GM12878 (cell line): ENCODE results near the gene ZDHHC3. TPM values are rescaled to one million over a fixed set of nuclear protein-coding genes. Genes with fewer than 3 reads are reported as not detected.

Experiments
- ATAC-seq: fragments of 200-7000 bp; cut with Tn5 transposase; 3 replicates; pipeline ENCODE4 v1.9.1; 2020; ENCODE audit warnings: mild to moderate bottlenecking, moderate library complexity
- BruUV-seq: library from RNA; stranded (reverse); fragments of 400-500 nt; replicated peaks from 2 replicates; lab custom pipeline; 2021; lab: Mats Ljungman, UMichigan
- CTCF ChIA-PET: fragments of 300-600 bp; sonication (Branson Sonifier 250); formaldehyde crosslinking; extraction: SDS; loops from one replicate; lab custom pipeline; 2021; ENCODE audit warnings: inconsistent platforms; lab: Yijun Ruan, JAX
- POLR2A ChIA-PET: fragments of 350-600 bp; formaldehyde crosslinking; extraction: SDS; loops from one replicate; lab custom pipeline; 2021; ENCODE audit warnings: inconsistent platforms; lab: Charles Lee
- RAD21 ChIA-PET: fragments of 300-600 bp; sonication (Branson Sonifier 250); formaldehyde crosslinking; loops from one replicate; lab custom pipeline; 2023; ENCODE audit warnings: antibody characterized with exemption; ENCODE audit not compliant: unreplicated experiment; lab: Charles Lee
- SMC1A ChIA-PET: fragments of 300-600 bp; sonication (Branson Sonifier 250); formaldehyde crosslinking; loops from one replicate; lab custom pipeline; 2023; ENCODE audit not compliant: unreplicated experiment, uncharacterized antibody; lab: Charles Lee
- DNase-seq: peaks from one replicate; pipeline ENCODE4 v3.0.0-alpha.2; 2011; ENCODE audit warnings: low read depth, low spot score
- FAIRE-seq: peaks from 3 replicates; lab custom pipeline; 2011; peaks lifted over from hg19 to GRCh38; lab: Jason Lieb, UNC
- H2AFZ ChIP-seq: 2 replicates; pipeline ENCODE4 v1.6.0; 2011; ENCODE audit warnings: low read depth, low read length, control low read depth; ENCODE audit not compliant: control insufficient read depth
- H3K27ac ChIP-seq: 2 replicates; pipeline ENCODE4 v1.5.1; 2011; ENCODE audit warnings: control low read depth; ENCODE audit not compliant: control insufficient read depth, insufficient read depth
- H3K27me3 ChIP-seq, 2 experiments: replicated peaks in 1 of 2; 2 replicates each; pipeline versions ENCODE4 v1.6.0 to v1.6.1; 2011; ENCODE audit warnings: low read length in 1 of 2; ENCODE audit not compliant: control insufficient read depth in 2 of 2, insufficient read depth in 2 of 2
- H3K36me3 ChIP-seq, 2 experiments: 2 replicates each; pipeline ENCODE4 v1.5.1; 2011; ENCODE audit warnings: low read length in 1 of 2; ENCODE audit not compliant: control insufficient read depth in 2 of 2, insufficient read depth in 2 of 2
- H3K4me1 ChIP-seq: 2 replicates; pipeline ENCODE4 v1.6.1; 2011; ENCODE audit warnings: mild to moderate bottlenecking, low read length, moderate library complexity, mixed read lengths; ENCODE audit not compliant: control insufficient read depth, insufficient read depth
- H3K4me2 ChIP-seq: 2 replicates; pipeline ENCODE4 v1.6.0; 2011; ENCODE audit warnings: control low read depth; ENCODE audit not compliant: control insufficient read depth, insufficient read depth
- H3K4me3 ChIP-seq: fragments of 200-600 bp; sonication (generic); 2 replicates; pipeline ENCODE4 v1.5.1; 2016
- H3K79me2 ChIP-seq: 2 replicates; pipeline ENCODE4 v1.6.0; 2011; ENCODE audit warnings: low read length; ENCODE audit not compliant: control insufficient read depth, insufficient read depth
- H3K9ac ChIP-seq: 2 replicates; pipeline ENCODE4 v1.8.0; 2011; ENCODE audit warnings: low read length, control low read depth, mixed read lengths; ENCODE audit not compliant: control insufficient read depth, insufficient read depth
- H3K9me3 ChIP-seq: replicated peaks from 3 replicates; pipeline ENCODE4 v1.5.1; 2011; ENCODE audit warnings: mild to moderate bottlenecking, low read length; ENCODE audit not compliant: control insufficient read depth, insufficient read depth
- H4K20me1 ChIP-seq: 2 replicates; pipeline ENCODE4 v1.6.0; 2011; ENCODE audit not compliant: control insufficient read depth, insufficient read depth
- ATF7 ChIP-seq: fragments of 450-650 bp; IDR thresholded peaks from 2 replicates; pipeline ENCODE4 v1.6.1; 2016; ENCODE audit warnings: low read depth, mild to moderate bottlenecking
- CHD4 ChIP-seq: fragments of 200-600 bp; sonication (generic); IDR thresholded peaks from 2 replicates; pipeline ENCODE4 v1.6.1; 2016; ENCODE audit warnings: mild to moderate bottlenecking
- DPF2 ChIP-seq: fragments of 450-650 bp; IDR thresholded peaks from 2 replicates; pipeline ENCODE4 v1.6.1; 2017; ENCODE audit warnings: mild to moderate bottlenecking
- EP300 ChIP-seq, 2 experiments: fragments of 150-350 bp in 1 of 2; IDR thresholded peaks; 2 replicates each; pipeline ENCODE4 v1.6.1; 2011 to 2012; ENCODE audit warnings: low read depth in 2 of 2, low read length in 2 of 2, borderline replicate concordance in 1 of 2, improper control_type of control experiment in 1 of 2, inconsistent platforms in 1 of 2; ENCODE audit not compliant: control insufficient read depth in 1 of 2
- ETV6 ChIP-seq, 2 experiments: fragments of 450-650 bp in 1 of 2; IDR thresholded peaks in 1 of 2; conservative IDR thresholded peaks in 1 of 2; 2 replicates each; pipeline ENCODE4 v1.6.1; 2014; ENCODE audit warnings: antibody characterized with exemption in 1 of 2, borderline replicate concordance in 1 of 2, low read depth in 1 of 2, mild to moderate bottlenecking in 1 of 2, moderate library complexity in 1 of 2
- EZH2 ChIP-seq: IDR thresholded peaks from 2 replicates; pipeline ENCODE4 v1.6.1; 2012; ENCODE audit warnings: low read depth, mild to moderate bottlenecking, control low read depth, inconsistent platforms, low read length, borderline replicate concordance; ENCODE audit not compliant: control insufficient read depth
- GABPA ChIP-seq: IDR thresholded peaks from 2 replicates; pipeline ENCODE4 v1.6.1; 2014; ENCODE audit warnings: antibody characterized with exemption, low read depth, mild to moderate bottlenecking, inconsistent platforms
- RAD51 ChIP-seq: fragments of 450-650 bp; IDR thresholded peaks from 2 replicates; pipeline ENCODE4 v1.6.1; 2016; ENCODE audit warnings: moderate library complexity, mild to moderate bottlenecking, inconsistent platforms
- RELA ChIP-seq: fragments of 450-650 bp; IDR thresholded peaks from 2 replicates; pipeline ENCODE4 v1.8.0; 2014; ENCODE audit warnings: borderline replicate concordance; ENCODE audit not compliant: partially characterized antibody
- SIX5 ChIP-seq: IDR thresholded peaks from 2 replicates; pipeline ENCODE4 v1.6.1; 2011; ENCODE audit warnings: mild to moderate bottlenecking, low read depth, low read length, moderate library complexity; ENCODE audit not compliant: severe bottlenecking
- SRF ChIP-seq, 2 experiments: IDR thresholded peaks; 2 replicates each; pipeline ENCODE4 v1.6.1; 2011; ENCODE audit warnings: low read depth in 2 of 2, low read length in 2 of 2, mild to moderate bottlenecking in 1 of 2, moderate library complexity in 1 of 2
- STAT1 ChIP-seq: fragments of 450-650 bp; conservative IDR thresholded peaks from 2 replicates; pipeline ENCODE4 v1.6.1; 2014; ENCODE audit warnings: antibody characterized with exemption, mild to moderate bottlenecking
- SUPT20H ChIP-seq: IDR thresholded peaks from 2 replicates; pipeline ENCODE4 v1.6.1; 2011; ENCODE audit warnings: low read depth, mild to moderate bottlenecking, low read length, moderate library complexity, borderline replicate concordance; ENCODE audit not compliant: control insufficient read depth
- SUZ12 ChIP-seq: fragments of 200-600 bp; sonication (generic); IDR thresholded peaks from one replicate; pipeline ENCODE4 v1.6.1; 2018; ENCODE audit warnings: antibody characterized with exemption, mild to moderate bottlenecking; ENCODE audit not compliant: unreplicated experiment
- TAF1 ChIP-seq: IDR thresholded peaks from 2 replicates; pipeline ENCODE4 v1.6.1; 2011; ENCODE audit warnings: mild to moderate bottlenecking, low read depth, low read length, borderline replicate concordance
- WRNIP1 ChIP-seq: IDR thresholded peaks from 2 replicates; pipeline ENCODE4 v1.6.1; 2011; ENCODE audit warnings: low read depth, low read length, improper control_type of control experiment, borderline replicate concordance
- YBX1 ChIP-seq: fragments of 450-650 bp; IDR thresholded peaks from 2 replicates; pipeline ENCODE4 v1.6.1; 2016; ENCODE audit warnings: antibody characterized with exemption
- WGBS: methylation state at CpG from one replicate; pipeline ENCODE4 v1.1.6; 2016; ENCODE audit warnings: low lambda C conversion rate; ENCODE audit not compliant: insufficient replicate concordance, insufficient coverage; ENCODE audit errors: missing lambda C conversion rate; 5-methylcytosine and 5-hydroxymethylcytosine counted together
- in situ Hi-C: fragments of 300-500 bp; cut with MboI; formaldehyde crosslinking; loops from 9 replicates; pipeline ENCODE4 v1.14.3; 2018; ENCODE audit warnings: mixed read lengths
- intact Hi-C: fragments of 100-400 bp; cut with micrococcal nuclease; formaldehyde crosslinking; loops from one replicate; pipeline ENCODE4 v1.14.2; 2022; ENCODE audit not compliant: unreplicated experiment
- polyA plus RNA-seq, 11 experiments: library from polyadenylated mRNA; depleted of rRNA in 4 of 11; unstranded in 6 of 11; stranded (reverse) in 5 of 11; fragments of >200 nt; fragmentation: Nextera tagmentation in 4 of 11; fragmentation: Illumina TruSeq in 1 of 11; extraction: Ambion mirVana in 4 of 11; extraction: Trizol in 1 of 11; gene quantifications; 1 replicate in 1 of 11; 2 replicates in 10 of 11; pipeline versions ENCODE4 v1.2.1 to v1.2.3, GENCODE V29; 2011 to 2016; ENCODE audit warnings: inconsistent platforms in 2 of 11, missing spikeins in 2 of 11, low read depth in 1 of 11
- total RNA-seq, 4 experiments: library from RNA; depleted of rRNA in 3 of 4; stranded (reverse); fragments of >200 nt in 3 of 4; fragmentation: Illumina TruSeq in 1 of 4; extraction: Trizol in 1 of 4; gene quantifications; 2 replicates each; pipeline versions ENCODE4 v1.2.1 to v1.2.3, GENCODE V29; 2013 to 2021
- TF ChIP-seq, protein P1 (sequence below): fragments of 450-650 bp; IDR thresholded peaks from 2 replicates; pipeline ENCODE4 v1.6.1; 2017; ENCODE audit warnings: borderline replicate concordance
- TF ChIP-seq, protein P2 (sequence below): fragments of 450-650 bp; IDR thresholded peaks from 2 replicates; pipeline ENCODE4 v1.6.1; 2017; ENCODE audit warnings: mild to moderate bottlenecking, moderate library complexity

The ZDHHC3 gene
- total and polyA plus RNA-seq, 10 of the 15 experiments (the other 5 are each of a cell fraction or from before 2014, with no cell fraction given) = 6.8 to 79.1 (median 40.8) TPM

GRCh38 chr3:44982817-44983216, 6.8 kb upstream of the ZDHHC3 start:
- DNase-seq (no peak), ATAC-seq (peak; percentile 21), FAIRE-seq (no peak)
- RAD21 ChIA-PET = interaction anchor here (1.1 to 4.0 kb wide), 7 partner anchors 9 to 140 kb away, joined by 3 to 39 read pairs (median 5); no protein-coding TSS in a partner anchor
- BruUV-seq = no TSS peak
- SMC1A ChIA-PET = interaction anchor here (1.4 to 8.7 kb wide), 5 partner anchors 8 to 21 kb away, joined by 3 to 97 read pairs (median 5); partner anchors contain the start of genes EXOSC7 and ZDHHC3
- intact Hi-C loops = no loop called here
- Histone ChIP-seq H3K4me3 (no peak overlapping the region), H3K79me2 (peaks cover 73% of the 10 kb centered on the region), H3K4me2 (peak overlapping the region; percentile 28), H3K27me3 (no peaks in the 10 kb centered on the region), H3K4me1 (peaks cover 25% of the 10 kb centered on the region), H3K36me3 (peaks cover 0 to 8% of the 10 kb centered on the region in 2 experiments; a peak in 1 of 4 replicates), H3K9ac (no peak overlapping the region), H4K20me1 (no peaks in the 10 kb centered on the region), H3K27ac (peak overlapping the region; percentile 63), H2AFZ (no peak overlapping the region), H3K9me3 (no peaks in the 10 kb centered on the region)
- in situ Hi-C loops = no loop called here
- POLR2A ChIA-PET = interaction anchor here (1.2 to 5.5 kb wide), 4 partner anchors 12 to 221 kb away, joined by 3 to 62 read pairs (median 6); partner anchors contain the start of genes KIAA1143 and KIF15
- 71% methylated on average over 3 of the region's 3 CpGs for whole genome bisulfite sequencing
- CTCF ChIA-PET = interaction anchor here (0.8 to 3.7 kb wide), 4 partner anchors 12 to 674 kb away, joined by 3 to 53 read pairs (median 4); no protein-coding TSS in a partner anchor
- no peak for TF ChIP-seq CHD4
- TF ChIP-seq STAT1 = no peak
- TF ChIP-seq GABPA = no peak
- TF ChIP-seq EP300 (IDR thresholded peaks at IDR 0.05; ENCODE audit: borderline replicate concordance in 1 of 2, control insufficient read depth in 1 of 2, low read depth in 2 of 2, low read length in 2 of 2) = 0 out of 4 replicates have a peak, but pooled peaks of 1 of the 2 experiments have one; percentile 15
- TF ChIP-seq EZH2 = no peak
- no peak for TF ChIP-seq SUPT20H
- TF ChIP-seq TAF1 = no peak
- TF ChIP-seq SIX5 = no peak
- no peak for TF ChIP-seq WRNIP1
- TF ChIP-seq, protein P1, sequence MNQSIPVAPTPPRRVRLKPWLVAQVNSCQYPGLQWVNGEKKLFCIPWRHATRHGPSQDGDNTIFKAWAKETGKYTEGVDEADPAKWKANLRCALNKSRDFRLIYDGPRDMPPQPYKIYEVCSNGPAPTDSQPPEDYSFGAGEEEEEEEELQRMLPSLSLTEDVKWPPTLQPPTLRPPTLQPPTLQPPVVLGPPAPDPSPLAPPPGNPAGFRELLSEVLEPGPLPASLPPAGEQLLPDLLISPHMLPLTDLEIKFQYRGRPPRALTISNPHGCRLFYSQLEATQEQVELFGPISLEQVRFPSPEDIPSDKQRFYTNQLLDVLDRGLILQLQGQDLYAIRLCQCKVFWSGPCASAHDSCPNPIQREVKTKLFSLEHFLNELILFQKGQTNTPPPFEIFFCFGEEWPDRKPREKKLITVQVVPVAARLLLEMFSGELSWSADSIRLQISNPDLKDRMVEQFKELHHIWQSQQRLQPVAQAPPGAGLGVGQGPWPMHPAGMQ = no peak
- TF ChIP-seq, protein P2, sequence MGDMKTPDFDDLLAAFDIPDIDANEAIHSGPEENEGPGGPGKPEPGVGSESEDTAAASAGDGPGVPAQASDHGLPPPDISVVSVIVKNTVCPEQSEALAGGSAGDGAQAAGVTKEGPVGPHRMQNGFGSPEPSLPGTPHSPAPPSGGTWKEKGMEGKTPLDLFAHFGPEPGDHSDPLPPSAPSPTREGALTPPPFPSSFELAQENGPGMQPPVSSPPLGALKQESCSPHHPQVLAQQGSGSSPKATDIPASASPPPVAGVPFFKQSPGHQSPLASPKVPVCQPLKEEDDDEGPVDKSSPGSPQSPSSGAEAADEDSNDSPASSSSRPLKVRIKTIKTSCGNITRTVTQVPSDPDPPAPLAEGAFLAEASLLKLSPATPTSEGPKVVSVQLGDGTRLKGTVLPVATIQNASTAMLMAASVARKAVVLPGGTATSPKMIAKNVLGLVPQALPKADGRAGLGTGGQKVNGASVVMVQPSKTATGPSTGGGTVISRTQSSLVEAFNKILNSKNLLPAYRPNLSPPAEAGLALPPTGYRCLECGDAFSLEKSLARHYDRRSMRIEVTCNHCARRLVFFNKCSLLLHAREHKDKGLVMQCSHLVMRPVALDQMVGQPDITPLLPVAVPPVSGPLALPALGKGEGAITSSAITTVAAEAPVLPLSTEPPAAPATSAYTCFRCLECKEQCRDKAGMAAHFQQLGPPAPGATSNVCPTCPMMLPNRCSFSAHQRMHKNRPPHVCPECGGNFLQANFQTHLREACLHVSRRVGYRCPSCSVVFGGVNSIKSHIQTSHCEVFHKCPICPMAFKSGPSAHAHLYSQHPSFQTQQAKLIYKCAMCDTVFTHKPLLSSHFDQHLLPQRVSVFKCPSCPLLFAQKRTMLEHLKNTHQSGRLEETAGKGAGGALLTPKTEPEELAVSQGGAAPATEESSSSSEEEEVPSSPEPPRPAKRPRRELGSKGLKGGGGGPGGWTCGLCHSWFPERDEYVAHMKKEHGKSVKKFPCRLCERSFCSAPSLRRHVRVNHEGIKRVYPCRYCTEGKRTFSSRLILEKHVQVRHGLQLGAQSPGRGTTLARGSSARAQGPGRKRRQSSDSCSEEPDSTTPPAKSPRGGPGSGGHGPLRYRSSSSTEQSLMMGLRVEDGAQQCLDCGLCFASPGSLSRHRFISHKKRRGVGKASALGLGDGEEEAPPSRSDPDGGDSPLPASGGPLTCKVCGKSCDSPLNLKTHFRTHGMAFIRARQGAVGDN = no peak
- 0 out of 2 replicates have a peak, but pooled peaks have one; percentile 21 for TF ChIP-seq DPF2
- TF ChIP-seq RAD51 = no peak
- no peak for TF ChIP-seq ETV6 (conservative IDR thresholded peaks at IDR 0.05 in 1 of 2, IDR thresholded peaks at IDR 0.05 in 1 of 2; ENCODE audit: borderline replicate concordance in 1 of 2, low read depth in 1 of 2)
- TF ChIP-seq YBX1 = no peak
- TF ChIP-seq ATF7 = no peak
- TF ChIP-seq SRF (IDR thresholded peaks at IDR 0.05; ENCODE audit: low read depth in 2 of 2, low read length in 2 of 2) = no peak
- no peak for TF ChIP-seq SUZ12
- TF ChIP-seq RELA = no peak
